Measurements from ENCODE around the gene PRDX3. TPM values are rescaled to one million over a fixed set of nuclear protein-coding genes. Genes with fewer than 3 reads are reported as not detected.
"Not testable (repeated sequence)": the region's sequence is repeated elsewhere in the genome, so short reads cannot be mapped to it uniquely, and the experiment has no call there.

The PRDX3 gene
- polyA plus RNA-seq, 4 donors, result 134 to 222 (median 200) TPM

DNA sequence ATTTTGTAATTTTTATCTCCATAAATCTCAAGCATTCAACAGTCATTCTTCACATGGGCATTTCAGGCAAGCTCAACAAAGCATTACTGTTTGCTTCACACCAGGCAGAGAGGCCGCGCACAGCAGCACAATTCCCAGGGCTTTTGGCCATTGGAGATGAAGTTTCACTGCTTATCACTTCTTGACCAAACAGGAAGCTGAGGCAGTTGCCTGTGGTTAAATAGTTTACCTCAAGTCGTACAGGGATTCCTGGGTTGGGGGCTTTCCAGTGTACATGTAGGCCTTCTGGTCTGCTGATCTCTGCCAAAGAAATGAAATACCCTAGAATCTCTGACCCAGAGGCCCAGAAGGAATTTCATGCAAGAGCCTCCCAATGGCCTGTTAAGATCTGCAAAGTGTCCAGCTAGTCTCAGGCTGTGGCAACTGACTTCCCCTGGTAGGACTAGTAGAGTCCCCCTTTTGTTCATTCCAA lies 11.2 kb upstream of the PRDX3 start:
- no peaks in the 10 kb centered on the region for H3K27me3 ChIP-seq (ENCODE audit: control insufficient read depth in 3 of 3, insufficient read depth in 3 of 3, low read length in 3 of 3)
- 57 to 74% (median 60%) methylated on average over 3 of the region's 3 CpGs for WGBS, 3 donors
- H3K9me3 ChIP-seq (ENCODE audit: control insufficient read depth in 2 of 2, insufficient read depth in 1 of 2, low read depth in 1 of 2, low read length in 1 of 2), result no peaks in the 10 kb centered on the region
- H3K36me3 ChIP-seq (ENCODE audit: control insufficient read depth in 3 of 3, insufficient read depth in 2 of 3, low read depth in 1 of 3, low read length in 3 of 3), result no peaks in the 10 kb centered on the region
- no peak overlapping the region for H3K27ac ChIP-seq (ENCODE audit: low read depth in 1 of 3, low read length in 2 of 3)
- H3K4me1 ChIP-seq (ENCODE audit: control insufficient read depth in 3 of 3, insufficient read depth in 2 of 3, low read depth in 1 of 3, low read length in 2 of 3), result no peaks in the 10 kb centered on the region
- FAIRE-seq (no peak), DNase-seq (no peak)
- no peak overlapping the region for H3K4me3 ChIP-seq (ENCODE audit: low read depth in 1 of 3, low read length in 3 of 3)

DNA sequence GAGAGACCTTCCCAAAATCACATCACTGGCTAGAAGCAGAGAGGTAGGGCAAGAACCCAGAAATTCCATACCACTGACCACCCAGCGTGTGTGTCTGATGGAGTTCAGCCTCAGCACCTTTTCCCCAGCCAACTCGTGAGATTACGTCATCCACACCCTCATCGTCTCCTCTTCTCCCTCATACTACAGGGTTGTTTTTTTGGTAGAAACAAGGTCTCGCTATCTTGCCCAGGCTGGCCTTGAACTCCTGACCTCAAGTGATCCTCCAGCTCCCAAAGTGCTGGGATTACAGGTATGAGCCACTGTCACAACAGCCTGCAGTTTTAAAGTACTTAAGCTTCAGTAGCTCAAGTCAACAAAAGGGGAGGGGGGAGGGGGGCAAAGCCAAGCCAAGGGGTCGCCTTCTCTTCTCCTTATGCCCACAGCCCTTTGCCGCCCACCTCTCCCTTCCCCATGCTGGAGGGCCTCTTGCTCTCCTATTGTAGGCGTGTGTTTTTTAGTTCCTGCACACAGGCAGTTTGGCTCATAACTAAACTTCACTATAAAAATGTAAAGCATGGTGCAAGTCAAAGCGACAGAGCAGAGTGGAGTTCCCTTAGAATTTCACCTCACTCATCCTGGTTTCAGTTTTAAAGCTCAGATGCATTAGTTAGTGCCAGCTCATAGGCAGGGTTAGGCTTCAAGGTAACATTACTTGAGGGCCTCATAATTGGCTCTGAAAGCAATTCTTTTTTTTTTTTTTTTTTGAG lies 5.2 kb upstream of the PRDX3 start:
- no peaks in the 10 kb centered on the region for H3K9me3 ChIP-seq (ENCODE audit: control insufficient read depth in 2 of 2, insufficient read depth in 1 of 2, low read depth in 1 of 2, low read length in 1 of 2)
- DNase-seq (peak; percentile 36 to 46), FAIRE-seq (no peak)
- no peak overlapping the region for H3K4me3 ChIP-seq (ENCODE audit: low read depth in 1 of 3, low read length in 3 of 3)
- H3K36me3 ChIP-seq (ENCODE audit: control insufficient read depth in 3 of 3, insufficient read depth in 2 of 3, low read depth in 1 of 3, low read length in 3 of 3), result no peaks in the 10 kb centered on the region
- peaks cover 0 to 4% (median 2%) of the 10 kb centered on the region in 3 donors for H3K4me1 ChIP-seq (ENCODE audit: control insufficient read depth in 3 of 3, insufficient read depth in 2 of 3, low read depth in 1 of 3, low read length in 2 of 3)
- no peaks in the 10 kb centered on the region for H3K27me3 ChIP-seq (ENCODE audit: control insufficient read depth in 3 of 3, insufficient read depth in 3 of 3, low read length in 3 of 3)
- H3K27ac ChIP-seq (ENCODE audit: low read depth in 1 of 3, low read length in 2 of 3), result peak overlapping the region in 1 of 3 donors; percentile 44
- WGBS, 3 donors, result 67 to 80% (median 68%) methylated on average over 9 of the region's 9 CpGs

DNA sequence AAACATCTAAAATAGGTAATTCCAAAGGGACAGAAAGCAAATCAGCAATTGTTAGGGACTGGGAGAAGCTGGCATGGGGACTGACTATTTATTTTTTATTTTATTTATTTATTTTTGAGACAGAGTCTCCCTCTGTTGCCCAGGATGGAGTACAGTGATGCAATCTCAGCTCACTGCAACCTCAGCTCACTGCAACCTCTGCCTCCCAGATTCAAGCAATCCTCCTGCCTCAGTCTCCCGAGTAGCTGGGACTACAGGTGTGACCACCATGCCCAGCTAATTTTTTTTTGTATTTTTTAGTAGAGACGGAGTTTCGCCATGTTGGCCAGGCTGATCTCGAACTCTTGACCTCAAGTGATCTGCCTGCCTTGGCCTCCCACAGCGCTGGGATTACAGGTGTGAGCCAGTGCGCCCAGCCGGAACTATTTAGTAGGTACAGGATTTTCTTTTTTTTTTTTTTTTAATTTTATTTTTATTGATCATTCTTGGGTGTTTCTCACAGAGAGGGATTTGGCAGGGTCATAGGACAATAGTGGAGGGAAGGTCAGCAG lies 2.3 kb upstream of the PRDX3 start:
- 95 to 96% (median 96%) methylated on average over 7 of the region's 7 CpGs for WGBS, 3 donors
- not testable (repeated sequence) for FAIRE-seq; H3K4me1 ChIP-seq (ENCODE audit: control insufficient read depth in 3 of 3, insufficient read depth in 2 of 3, low read depth in 1 of 3, low read length in 2 of 3); H3K4me3 ChIP-seq (ENCODE audit: low read depth in 1 of 3, low read length in 3 of 3); H3K27ac ChIP-seq (ENCODE audit: low read depth in 1 of 3, low read length in 2 of 3); H3K27me3 ChIP-seq (ENCODE audit: control insufficient read depth in 3 of 3, insufficient read depth in 3 of 3, low read length in 3 of 3); DNase-seq; H3K9me3 ChIP-seq (ENCODE audit: control insufficient read depth in 2 of 2, insufficient read depth in 1 of 2, low read depth in 1 of 2, low read length in 1 of 2)
- peaks cover 0 to 12% (median 1%) of the 10 kb centered on the region in 3 donors for H3K36me3 ChIP-seq (ENCODE audit: control insufficient read depth in 3 of 3, insufficient read depth in 2 of 3, low read depth in 1 of 3, low read length in 3 of 3)

DNA sequence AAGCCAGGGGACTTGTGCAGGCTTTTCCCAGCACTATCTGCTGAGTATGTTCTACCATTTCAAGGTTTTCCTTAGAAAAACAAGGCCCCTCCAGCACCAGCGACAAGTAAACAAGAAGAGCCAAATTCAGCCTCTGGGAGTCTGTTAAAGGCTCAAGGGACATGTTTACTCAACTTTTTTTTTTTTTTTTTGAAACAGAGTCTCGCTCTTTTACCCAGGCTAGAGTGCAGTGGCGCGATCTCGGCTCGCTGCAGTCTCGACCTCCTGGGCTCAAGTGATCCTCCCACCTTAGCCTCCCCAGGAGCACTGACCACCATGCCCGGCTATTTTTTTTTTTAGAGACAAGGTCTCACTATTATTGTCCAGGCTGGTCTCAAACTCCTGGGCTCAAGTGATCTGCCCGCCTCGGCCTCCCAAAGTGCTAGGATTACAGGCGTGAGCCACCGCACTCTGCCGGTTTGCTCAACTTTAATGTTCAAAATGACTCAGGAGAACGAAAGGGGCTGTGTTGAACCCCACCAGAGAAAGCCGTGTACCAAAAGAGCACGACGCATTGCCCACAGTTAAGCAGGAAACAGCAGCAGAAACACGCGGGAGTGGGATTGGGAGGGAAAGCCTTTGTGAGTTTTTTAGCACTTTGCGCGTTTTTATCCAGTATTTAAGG lies 772 bp downstream of the PRDX3 start:
- H3K27me3 ChIP-seq (ENCODE audit: control insufficient read depth in 3 of 3, insufficient read depth in 3 of 3, low read length in 3 of 3), result no peaks in the 10 kb centered on the region
- H3K36me3 ChIP-seq (ENCODE audit: control insufficient read depth in 3 of 3, insufficient read depth in 2 of 3, low read depth in 1 of 3, low read length in 3 of 3), result peaks cover 0 to 22% (median 2%) of the 10 kb centered on the region in 3 donors
- no peaks in the 10 kb centered on the region for H3K9me3 ChIP-seq (ENCODE audit: control insufficient read depth in 2 of 2, insufficient read depth in 1 of 2, low read depth in 1 of 2, low read length in 1 of 2)
- H3K4me1 ChIP-seq (ENCODE audit: control insufficient read depth in 3 of 3, insufficient read depth in 2 of 3, low read depth in 1 of 3, low read length in 2 of 3), result peaks cover 0 to 5% (median 4%) of the 10 kb centered on the region in 3 donors
- H3K27ac ChIP-seq (ENCODE audit: low read depth in 1 of 3, low read length in 2 of 3), result peak overlapping the region in 2 of 3 donors; percentile 75 to 86
- DNase-seq (no peak), FAIRE-seq (no peak)
- peak overlapping the region; percentile 59 to 77 (median 67) for H3K4me3 ChIP-seq (ENCODE audit: low read depth in 1 of 3, low read length in 3 of 3)
- 3 to 11% (median 3%) methylated on average over 21 of the region's 21 CpGs for WGBS, 3 donors

- Histone ChIP-seq H3K27me3 (ENCODE audit: control insufficient read depth in 3 of 3, insufficient read depth in 3 of 3, low read length in 3 of 3) (no peaks in the 10 kb centered on the region), H3K9me3 (ENCODE audit: control insufficient read depth in 2 of 2, insufficient read depth in 1 of 2, low read depth in 1 of 2, low read length in 1 of 2) (no peaks in the 10 kb centered on the region), H3K4me3 (ENCODE audit: low read depth in 1 of 3, low read length in 3 of 3) (no peak overlapping the region), H3K36me3 (ENCODE audit: control insufficient read depth in 3 of 3, insufficient read depth in 2 of 3, low read depth in 1 of 3, low read length in 3 of 3) (peaks cover 6 to 31% (median 7%) of the 10 kb centered on the region in 3 donors), H3K27ac (ENCODE audit: low read depth in 1 of 3, low read length in 2 of 3) (no peak overlapping the region), H3K4me1 (ENCODE audit: control insufficient read depth in 3 of 3, insufficient read depth in 2 of 3, low read depth in 1 of 3, low read length in 2 of 3) (peaks cover 0 to 5% (median 4%) of the 10 kb centered on the region in 3 donors)
- no peak for FAIRE-seq
- 84 to 94% (median 88%) methylated on average over 6 of the region's 6 CpGs for WGBS, 3 donors
- DNase-seq, result no peak
Observed at GRCh38 chr10:119176166-119176565, 2.4 kb downstream of the PRDX3 start.

GRCh38 chr10:119174109-119174508 lies 4.5 kb downstream of the PRDX3 start:
- Histone ChIP-seq H3K9me3 (ENCODE audit: control insufficient read depth in 2 of 2, insufficient read depth in 1 of 2, low read depth in 1 of 2, low read length in 1 of 2) (no peaks in the 10 kb centered on the region), H3K27me3 (ENCODE audit: control insufficient read depth in 3 of 3, insufficient read depth in 3 of 3, low read length in 3 of 3) (no peaks in the 10 kb centered on the region), H3K27ac (ENCODE audit: low read depth in 1 of 3, low read length in 2 of 3) (no peak overlapping the region), H3K4me1 (ENCODE audit: control insufficient read depth in 3 of 3, insufficient read depth in 2 of 3, low read depth in 1 of 3, low read length in 2 of 3) (peaks cover 0 to 5% (median 3%) of the 10 kb centered on the region in 3 donors), H3K4me3 (ENCODE audit: low read depth in 1 of 3, low read length in 3 of 3) (no peak overlapping the region), H3K36me3 (ENCODE audit: control insufficient read depth in 3 of 3, insufficient read depth in 2 of 3, low read depth in 1 of 3, low read length in 3 of 3) (peaks cover 6 to 44% (median 7%) of the 10 kb centered on the region in 3 donors)
- FAIRE-seq, result no peak
- no peak for DNase-seq
- WGBS, 3 donors, result 50 to 70% (median 69%) methylated on average over 2 of the region's 2 CpGs

DNA sequence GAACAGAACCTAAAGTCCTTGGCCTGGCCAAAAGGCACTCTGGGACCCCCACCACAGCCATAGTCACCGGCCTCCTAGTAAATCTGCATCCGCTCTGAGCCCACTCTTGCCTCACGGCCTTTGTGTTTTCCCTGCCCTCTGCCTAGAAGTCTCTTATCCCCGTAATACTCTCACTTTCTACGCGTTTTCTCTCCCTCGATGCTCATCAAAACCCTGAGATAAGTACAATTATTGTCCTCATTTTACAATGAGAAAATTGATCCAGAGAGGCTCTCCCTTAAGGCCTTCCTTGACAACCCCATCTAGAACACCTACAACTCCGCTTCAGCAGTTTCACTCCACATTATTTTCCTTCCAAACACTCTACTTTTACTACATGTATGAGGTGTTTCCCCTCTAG lies 11.6 kb downstream of the PRDX3 start:
- H3K27me3 ChIP-seq (ENCODE audit: control insufficient read depth in 3 of 3, insufficient read depth in 3 of 3, low read length in 3 of 3), result no peaks in the 10 kb centered on the region
- WGBS, 3 donors, result 81 to 85% (median 83%) methylated on average over 8 of the region's 8 CpGs
- no peak overlapping the region for H3K27ac ChIP-seq (ENCODE audit: low read depth in 1 of 3, low read length in 2 of 3)
- no peak for FAIRE-seq
- peaks cover 0 to 6% (median 2%) of the 10 kb centered on the region in 3 donors for H3K4me1 ChIP-seq (ENCODE audit: control insufficient read depth in 3 of 3, insufficient read depth in 2 of 3, low read depth in 1 of 3, low read length in 2 of 3)
- H3K36me3 ChIP-seq (ENCODE audit: control insufficient read depth in 3 of 3, insufficient read depth in 2 of 3, low read depth in 1 of 3, low read length in 3 of 3), result peaks cover 6 to 40% (median 9%) of the 10 kb centered on the region in 3 donors
- no peak for DNase-seq
- H3K4me3 ChIP-seq (ENCODE audit: low read depth in 1 of 3, low read length in 3 of 3), result no peak overlapping the region
- H3K9me3 ChIP-seq (ENCODE audit: control insufficient read depth in 2 of 2, insufficient read depth in 1 of 2, low read depth in 1 of 2, low read length in 1 of 2), result no peaks in the 10 kb centered on the region

DNA sequence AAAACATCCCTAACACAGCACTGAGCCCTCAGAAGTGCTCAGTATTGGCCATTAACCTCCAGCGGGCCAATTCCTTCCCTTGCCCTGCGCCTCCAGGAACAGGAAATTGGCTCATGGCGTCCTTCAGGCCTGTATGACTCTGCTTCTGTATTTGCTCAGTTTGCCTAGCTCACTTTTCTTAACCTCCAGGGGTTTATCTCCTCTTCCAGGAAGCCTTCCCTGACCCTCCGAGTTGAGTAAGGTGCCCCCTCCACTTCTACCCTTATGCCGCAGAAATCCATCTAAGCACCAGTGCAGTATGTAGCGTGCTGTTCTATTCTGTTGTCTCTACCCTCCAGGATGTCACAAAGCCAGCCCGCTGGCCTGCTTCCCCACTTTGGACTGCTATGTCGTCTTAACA lies 12.0 kb downstream of the PRDX3 start:
- no peak for FAIRE-seq
- H3K27me3 ChIP-seq (ENCODE audit: control insufficient read depth in 3 of 3, insufficient read depth in 3 of 3, low read length in 3 of 3), result no peaks in the 10 kb centered on the region
- no peaks in the 10 kb centered on the region for H3K9me3 ChIP-seq (ENCODE audit: control insufficient read depth in 2 of 2, insufficient read depth in 1 of 2, low read depth in 1 of 2, low read length in 1 of 2)
- H3K4me3 ChIP-seq (ENCODE audit: low read depth in 1 of 3, low read length in 3 of 3), result no peak overlapping the region
- no peak for DNase-seq
- H3K27ac ChIP-seq (ENCODE audit: low read depth in 1 of 3, low read length in 2 of 3), result peak overlapping the region in 1 of 3 donors; percentile 82
- WGBS, 3 donors, result 72 to 75% (median 75%) methylated on average over 8 of the region's 8 CpGs
- peaks cover 0 to 6% (median 2%) of the 10 kb centered on the region in 3 donors for H3K4me1 ChIP-seq (ENCODE audit: control insufficient read depth in 3 of 3, insufficient read depth in 2 of 3, low read depth in 1 of 3, low read length in 2 of 3)
- H3K36me3 ChIP-seq (ENCODE audit: control insufficient read depth in 3 of 3, insufficient read depth in 2 of 3, low read depth in 1 of 3, low read length in 3 of 3), result peaks cover 6 to 41% (median 8%) of the 10 kb centered on the region in 3 donors
